Osteoblast (primary cell): ENCODE data around the gene IGF2BP1. TPM values are rescaled to one million over a fixed set of nuclear protein-coding genes. Genes with fewer than 3 reads are reported as not detected.

ENCODE experiments used
- DNase-seq: peaks from one replicate; pipeline ENCODE4 v3.0.0; 2011; ENCODE audit warnings: low spot score, mixed read lengths; ENCODE audit not compliant: insufficient read length; ENCODE audit errors: missing footprints
- H2AFZ ChIP-seq: 2 replicates; pipeline ENCODE4 v1.6.0; 2011; ENCODE audit warnings: mild to moderate bottlenecking, low read length
- H3K27ac ChIP-seq: 2 replicates; pipeline ENCODE4 v1.5.1; 2011; ENCODE audit warnings: mild to moderate bottlenecking, low read depth, low read length, moderate library complexity
- H3K27me3 ChIP-seq: 2 replicates; pipeline ENCODE4 v1.6.0; 2012; ENCODE audit warnings: mild to moderate bottlenecking, control low read depth, inconsistent platforms, low read length, moderate library complexity; ENCODE audit not compliant: insufficient read depth
- H3K36me3 ChIP-seq: 2 replicates; pipeline ENCODE4 v1.5.1; 2011; ENCODE audit warnings: mild to moderate bottlenecking, low read length, control low read depth, moderate library complexity; ENCODE audit not compliant: insufficient read depth
- H3K4me1 ChIP-seq: 2 replicates; pipeline ENCODE4 v1.5.1; 2011; ENCODE audit warnings: mild to moderate bottlenecking, low read length, control low read depth, moderate library complexity; ENCODE audit not compliant: insufficient read depth
- H3K4me2 ChIP-seq: 2 replicates; pipeline ENCODE4 v1.6.0; 2011; ENCODE audit warnings: mild to moderate bottlenecking, low read length; ENCODE audit not compliant: insufficient read depth
- H3K4me3 ChIP-seq: fragments of 200-600 bp; sonication (generic); 3 replicates; pipeline ENCODE4 v1.5.1; 2012; ENCODE audit warnings: mild to moderate bottlenecking, low read length, inconsistent platforms; ENCODE audit not compliant: insufficient read depth
- H3K79me2 ChIP-seq: 2 replicates; pipeline ENCODE4 v1.6.0; 2012; ENCODE audit warnings: mild to moderate bottlenecking, low read length, control low read depth, inconsistent platforms; ENCODE audit not compliant: insufficient read depth
- H3K9me3 ChIP-seq: 2 replicates; pipeline ENCODE4 v1.5.1; 2011; ENCODE audit warnings: low read depth, low read length, control low read depth
- H4K20me1 ChIP-seq: 2 replicates; pipeline ENCODE4 v1.6.0; 2012; ENCODE audit warnings: mild to moderate bottlenecking, low read length, control low read depth; ENCODE audit not compliant: insufficient read depth
- total RNA-seq: library from RNA; depleted of rRNA; stranded (reverse); fragments of >200 nt; gene quantifications from 2 replicates; pipeline ENCODE4 v1.2.3, GENCODE V29; 2012
- TF ChIP-seq, protein P1 (sequence below): IDR thresholded peaks from 2 replicates; pipeline ENCODE4 v1.5.1; 2011; ENCODE audit warnings: mild to moderate bottlenecking, low read depth, low read length, moderate library complexity; ENCODE audit errors: extremely low read depth

Gene IGF2BP1
- total RNA-seq, 1 donor, result 1.4 TPM

GRCh38 chr17:48998587-48999440, 1.6 kb downstream of the IGF2BP1 start:
- TF ChIP-seq, protein P1, sequence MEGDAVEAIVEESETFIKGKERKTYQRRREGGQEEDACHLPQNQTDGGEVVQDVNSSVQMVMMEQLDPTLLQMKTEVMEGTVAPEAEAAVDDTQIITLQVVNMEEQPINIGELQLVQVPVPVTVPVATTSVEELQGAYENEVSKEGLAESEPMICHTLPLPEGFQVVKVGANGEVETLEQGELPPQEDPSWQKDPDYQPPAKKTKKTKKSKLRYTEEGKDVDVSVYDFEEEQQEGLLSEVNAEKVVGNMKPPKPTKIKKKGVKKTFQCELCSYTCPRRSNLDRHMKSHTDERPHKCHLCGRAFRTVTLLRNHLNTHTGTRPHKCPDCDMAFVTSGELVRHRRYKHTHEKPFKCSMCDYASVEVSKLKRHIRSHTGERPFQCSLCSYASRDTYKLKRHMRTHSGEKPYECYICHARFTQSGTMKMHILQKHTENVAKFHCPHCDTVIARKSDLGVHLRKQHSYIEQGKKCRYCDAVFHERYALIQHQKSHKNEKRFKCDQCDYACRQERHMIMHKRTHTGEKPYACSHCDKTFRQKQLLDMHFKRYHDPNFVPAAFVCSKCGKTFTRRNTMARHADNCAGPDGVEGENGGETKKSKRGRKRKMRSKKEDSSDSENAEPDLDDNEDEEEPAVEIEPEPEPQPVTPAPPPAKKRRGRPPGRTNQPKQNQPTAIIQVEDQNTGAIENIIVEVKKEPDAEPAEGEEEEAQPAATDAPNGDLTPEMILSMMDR, result no peak
- Histone ChIP-seq H3K9me3 (no peaks in the 10 kb centered on the region), H3K27ac (no peak overlapping the region), H3K4me1 (peaks cover 26% of the 10 kb centered on the region), H3K36me3 (no peaks in the 10 kb centered on the region), H4K20me1 (no peaks in the 10 kb centered on the region), H3K79me2 (peaks cover 43% of the 10 kb centered on the region), H2AFZ (no peak overlapping the region), H3K27me3 (peaks cover 95% of the 10 kb centered on the region), H3K4me2 (peak overlapping the region; percentile 79), H3K4me3 (peak overlapping the region; percentile 79)
- DNase-seq, result no peak

DNA sequence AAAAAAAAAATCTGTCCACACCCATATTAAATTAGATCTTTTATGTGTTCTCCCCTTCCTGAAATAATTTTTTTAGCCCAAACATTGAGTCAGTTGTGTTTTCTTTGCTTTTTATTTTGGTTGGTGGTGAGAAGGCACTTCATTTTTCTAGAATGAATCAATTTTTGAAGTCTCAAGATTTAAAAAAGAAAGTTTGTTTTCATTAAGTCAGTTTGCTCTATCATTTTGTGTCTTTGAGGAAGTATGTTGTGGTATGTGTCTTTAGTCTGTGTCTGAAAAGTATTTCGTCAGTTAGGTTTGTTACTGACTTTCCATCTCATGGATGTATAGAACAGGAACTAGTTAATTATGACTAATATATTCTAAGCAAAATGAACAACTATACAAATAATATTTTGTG, 3.8 kb downstream of the IGF2BP1 start:
- no peak overlapping the region for H2AFZ ChIP-seq
- peaks cover 95% of the 10 kb centered on the region for H3K27me3 ChIP-seq
- H3K27ac ChIP-seq, result peak overlapping the region; percentile 10
- no peaks in the 10 kb centered on the region for H3K9me3 ChIP-seq
- no peak for DNase-seq
- TF ChIP-seq, protein P1, result no peak
- H3K4me2 ChIP-seq, result peak overlapping the region; percentile 79
- no peaks in the 10 kb centered on the region for H4K20me1 ChIP-seq
- no peaks in the 10 kb centered on the region for H3K36me3 ChIP-seq
- no peak overlapping the region for H3K4me3 ChIP-seq
- peaks cover 26% of the 10 kb centered on the region for H3K4me1 ChIP-seq
- H3K79me2 ChIP-seq, result peaks cover 64% of the 10 kb centered on the region

- no peak overlapping the region for H3K4me3 ChIP-seq
- no peak overlapping the region for H2AFZ ChIP-seq
- no peaks in the 10 kb centered on the region for H3K9me3 ChIP-seq
- no peaks in the 10 kb centered on the region for H4K20me1 ChIP-seq
- H3K36me3 ChIP-seq, result no peaks in the 10 kb centered on the region
- H3K79me2 ChIP-seq, result peaks cover 71% of the 10 kb centered on the region
- peak overlapping the region; percentile 10 for H3K27ac ChIP-seq
- H3K4me2 ChIP-seq, result peak overlapping the region; percentile 79
- H3K27me3 ChIP-seq, result peaks cover 95% of the 10 kb centered on the region
- H3K4me1 ChIP-seq, result peaks cover 23% of the 10 kb centered on the region
- TF ChIP-seq, protein P1, result no peak
- no peak for DNase-seq
Observed at GRCh38 chr17:49001671-49002070, 4.5 kb downstream of the IGF2BP1 start.

DNA sequence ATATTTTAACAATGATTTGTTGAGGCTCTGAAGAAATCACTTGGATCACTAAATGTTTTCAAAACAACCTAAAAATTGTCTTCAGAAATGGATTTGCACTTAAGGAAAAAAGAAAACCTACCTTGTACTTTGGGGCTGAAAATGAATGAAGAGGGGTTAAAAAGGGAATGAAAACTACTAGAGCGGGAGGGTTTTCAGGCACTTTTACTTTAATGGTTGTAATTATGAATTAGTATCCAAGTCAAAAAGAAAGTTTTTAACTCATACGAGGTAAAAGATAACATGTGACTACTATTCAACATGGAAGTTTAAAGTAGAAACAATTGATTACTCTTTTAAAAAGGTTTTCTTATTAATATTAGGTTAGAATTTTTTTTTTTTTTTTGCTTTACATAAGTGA, 5.1 kb downstream of the IGF2BP1 start:
- DNase-seq, result no peak
- Histone ChIP-seq H3K4me2 (no peak overlapping the region), H3K4me3 (no peak overlapping the region), H3K27me3 (peaks cover 96% of the 10 kb centered on the region), H2AFZ (no peak overlapping the region), H3K79me2 (peaks cover 78% of the 10 kb centered on the region), H3K4me1 (peaks cover 21% of the 10 kb centered on the region), H3K27ac (no peak overlapping the region), H3K36me3 (no peaks in the 10 kb centered on the region), H3K9me3 (no peaks in the 10 kb centered on the region), H4K20me1 (no peaks in the 10 kb centered on the region)
- TF ChIP-seq, protein P1, result no peak
